H1 (cell line): ENCODE measurements around the gene MSI2. TPM values are rescaled to one million over a fixed set of nuclear protein-coding genes. Genes with fewer than 3 reads are reported as not detected.

ENCODE experiments used
- CTCF ChIA-PET: fragments of 300-600 bp; sonication (Branson Sonifier 250); formaldehyde crosslinking; loops from one replicate; lab custom pipeline; 2021; ENCODE audit not compliant: partially characterized antibody; lab: Charles Lee
- POLR2A ChIA-PET: fragments of 300-600 bp; sonication (Branson Sonifier 250); formaldehyde crosslinking; loops from one replicate; lab custom pipeline; 2021; ENCODE audit warnings: inconsistent platforms; ENCODE audit not compliant: partially characterized antibody; lab: Charles Lee
- DNase-seq, 2 experiments: peaks; one replicate each; pipeline versions ENCODE4 v3.0.0 to v3.0.0-alpha.2; 2010 to 2022; ENCODE audit warnings: low spot score in 2 of 2, low read depth in 1 of 2, mixed read lengths in 1 of 2
- FAIRE-seq: peaks from 2 replicates; lab custom pipeline; 2011; peaks lifted over from hg19 to GRCh38; lab: Jason Lieb, UNC
- H2AFZ ChIP-seq: 2 replicates; pipeline ENCODE4 v1.8.1; 2012; ENCODE audit warnings: low read length, inconsistent platforms
- H2AK5ac ChIP-seq: 2 replicates; pipeline ENCODE4 v1.6.1; 2013; ENCODE audit warnings: low read depth, low read length
- H2BK120ac ChIP-seq: replicated peaks from 2 replicates; pipeline ENCODE3; 2013; ENCODE audit warnings: low read depth, low read length, inconsistent platforms
- H2BK12ac ChIP-seq: 2 replicates; pipeline ENCODE4 v1.6.1; 2013; ENCODE audit warnings: low read depth, low read length
- H2BK15ac ChIP-seq: 2 replicates; pipeline ENCODE4 v1.6.1; 2013; ENCODE audit warnings: low read length
- H2BK20ac ChIP-seq: 2 replicates; pipeline ENCODE4 v1.6.1; 2013; ENCODE audit warnings: low read length
- H2BK5ac ChIP-seq: 2 replicates; pipeline ENCODE4 v1.6.1; 2013; ENCODE audit warnings: low read depth, low read length
- H3K14ac ChIP-seq: 2 replicates; pipeline ENCODE4 v1.6.1; 2013; ENCODE audit warnings: inconsistent platforms; ENCODE audit not compliant: insufficient read length
- H3K18ac ChIP-seq: 2 replicates; pipeline ENCODE4 v1.6.1; 2013; ENCODE audit warnings: low read length; ENCODE audit errors: extremely low read depth
- H3K23ac ChIP-seq: 2 replicates; pipeline ENCODE4 v1.6.1; 2013; ENCODE audit warnings: inconsistent platforms; ENCODE audit not compliant: insufficient read length
- H3K23me2 ChIP-seq: 2 replicates; pipeline ENCODE4 v1.6.1; 2013; ENCODE audit warnings: low read depth, low read length
- H3K27ac ChIP-seq: 2 replicates; pipeline ENCODE4 v1.6.1; 2011; ENCODE audit warnings: low read depth, low read length, inconsistent platforms
- H3K27me3 ChIP-seq, 4 experiments: replicated peaks in 1 of 4; 1 replicate in 1 of 4; 2 replicates in 3 of 4; pipeline versions ENCODE4 v1.6.1 to v1.8.1; 2011 to 2013; ENCODE audit warnings: low read length in 3 of 4, mild to moderate bottlenecking in 3 of 4, inconsistent platforms in 2 of 4, mixed read lengths in 2 of 4, moderate library complexity in 1 of 4; ENCODE audit not compliant: control insufficient read depth in 3 of 4, insufficient read depth in 3 of 4; ENCODE audit errors: extremely low read depth in 1 of 4
- H3K36me3 ChIP-seq, 4 experiments: 2 replicates each; pipeline versions ENCODE4 v1.6.1 to v1.8.1; 2011 to 2013; ENCODE audit warnings: mild to moderate bottlenecking in 4 of 4, low read length in 3 of 4, moderate library complexity in 2 of 4, control low read depth in 1 of 4, inconsistent platforms in 1 of 4; ENCODE audit not compliant: insufficient read depth in 4 of 4, control insufficient read depth in 2 of 4
- H3K4ac ChIP-seq: replicated peaks from 2 replicates; pipeline ENCODE3; 2013; ENCODE audit warnings: low read length, low read depth, mixed read lengths, inconsistent platforms; ENCODE audit not compliant: insufficient read length
- H3K4me1 ChIP-seq, 4 experiments: replicated peaks in 1 of 4; 1 replicate in 1 of 4; 2 replicates in 3 of 4; pipeline versions ENCODE4 v1.6.1 to v1.8.1; 2011 to 2013; ENCODE audit warnings: low read length in 3 of 4, inconsistent platforms in 2 of 4, mixed read lengths in 1 of 4; ENCODE audit not compliant: insufficient read depth in 4 of 4, control insufficient read depth in 3 of 4
- H3K4me2 ChIP-seq, 2 experiments: 2 replicates each; pipeline versions ENCODE4 v1.6.1 to v1.8.1; 2011 to 2013; ENCODE audit warnings: low read depth in 2 of 2, low read length in 2 of 2, control low read depth in 1 of 2, inconsistent platforms in 1 of 2, mild to moderate bottlenecking in 1 of 2; ENCODE audit not compliant: insufficient read depth in 1 of 2
- H3K4me3 ChIP-seq, 4 experiments: fragments of 200-600, 300-600 bp in 1 of 4; sonication (generic), shearing (Covaris generic), sonication (Bioruptor Twin) in 1 of 4; 2 replicates each; pipeline versions ENCODE4 v1.5.1 to v1.8.1; 2011 to 2016; ENCODE audit warnings: low read length in 4 of 4, low read depth in 3 of 4, control low read depth in 2 of 4, inconsistent platforms in 2 of 4, mild to moderate bottlenecking in 2 of 4, mixed read lengths in 1 of 4, moderate library complexity in 1 of 4; ENCODE audit not compliant: insufficient read depth in 2 of 4; ENCODE audit errors: extremely low read depth in 1 of 4
- H3K56ac ChIP-seq: replicated peaks from 2 replicates; pipeline ENCODE3; 2013; ENCODE audit warnings: low read depth, mild to moderate bottlenecking, mixed read lengths, low read length, inconsistent platforms; ENCODE audit not compliant: insufficient read length
- H3K79me1 ChIP-seq: 2 replicates; pipeline ENCODE4 v1.6.1; 2013; ENCODE audit warnings: low read depth, low read length, control low read depth
- H3K79me2 ChIP-seq, 2 experiments: 2 replicates each; pipeline versions ENCODE4 v1.6.1 to v1.8.1; 2012 to 2013; ENCODE audit warnings: low read length in 2 of 2, mild to moderate bottlenecking in 2 of 2, inconsistent platforms in 1 of 2; ENCODE audit not compliant: insufficient read depth in 2 of 2, control insufficient read depth in 1 of 2
- H3K9ac ChIP-seq, 4 experiments: replicated peaks in 1 of 4; 1 replicate in 1 of 4; 2 replicates in 3 of 4; pipeline versions ENCODE4 v1.6.1 to v1.8.1; 2011 to 2013; ENCODE audit warnings: low read depth in 3 of 4, low read length in 3 of 4, control low read depth in 2 of 4, mild to moderate bottlenecking in 2 of 4, moderate library complexity in 2 of 4, inconsistent platforms in 1 of 4; ENCODE audit errors: extremely low read depth in 1 of 4
- H3K9me3 ChIP-seq, 2 experiments: 2 replicates each; pipeline versions ENCODE4 v1.6.1 to v1.8.1; 2012 to 2013; ENCODE audit warnings: mild to moderate bottlenecking in 2 of 2, moderate library complexity in 2 of 2, control low read depth in 1 of 2, inconsistent platforms in 1 of 2, low read depth in 1 of 2, low read length in 1 of 2, mixed read lengths in 1 of 2; ENCODE audit not compliant: insufficient read depth in 2 of 2
- H4K20me1 ChIP-seq, 2 experiments: replicated peaks in 1 of 2; 2 replicates each; pipeline versions ENCODE3 to v1.8.1; 2011 to 2013; ENCODE audit warnings: inconsistent platforms in 2 of 2, low read length in 2 of 2, mild to moderate bottlenecking in 1 of 2; ENCODE audit not compliant: insufficient read depth in 2 of 2, control insufficient read depth in 1 of 2
- H4K5ac ChIP-seq: 2 replicates; pipeline ENCODE4 v1.6.1; 2013; ENCODE audit warnings: low read length, low read depth, mixed read lengths, inconsistent platforms; ENCODE audit not compliant: insufficient read length
- H4K8ac ChIP-seq: 2 replicates; pipeline ENCODE4 v1.8.0; 2013; ENCODE audit warnings: mild to moderate bottlenecking, moderate library complexity, low read length, inconsistent platforms; ENCODE audit not compliant: insufficient read depth; ENCODE audit errors: extremely low read depth
- H4K91ac ChIP-seq: replicated peaks from 2 replicates; pipeline ENCODE3; 2013; ENCODE audit warnings: low read length, mixed read lengths, inconsistent platforms; ENCODE audit not compliant: insufficient read length
- BACH1 ChIP-seq: IDR thresholded peaks from 2 replicates; pipeline ENCODE4 v1.6.1; 2012; ENCODE audit warnings: low read length, improper control_type of control experiment
- BCL11A ChIP-seq, 2 experiments: IDR thresholded peaks; one replicate each; pipeline ENCODE4 v1.6.1; 2011; ENCODE audit warnings: low read depth in 2 of 2, low read length in 2 of 2, mild to moderate bottlenecking in 2 of 2
- BRCA1 ChIP-seq: IDR thresholded peaks from 2 replicates; pipeline ENCODE4 v1.6.1; 2012; ENCODE audit warnings: low read depth, low read length, improper control_type of control experiment
- CHD1 ChIP-seq: IDR thresholded peaks from 2 replicates; pipeline ENCODE4 v1.6.1; 2012; ENCODE audit warnings: low read depth, low read length, improper control_type of control experiment
- HDAC2 ChIP-seq, 2 experiments: fragments of 300-600 bp in 1 of 2; sonication (generic) in 1 of 2; IDR thresholded peaks; 2 replicates each; pipeline ENCODE4 v1.6.1; 2011 to 2012; ENCODE audit warnings: low read depth in 2 of 2, low read length in 2 of 2, mild to moderate bottlenecking in 2 of 2, moderate library complexity in 2 of 2, borderline replicate concordance in 1 of 2, inconsistent platforms in 1 of 2
- JUN ChIP-seq: IDR thresholded peaks from 2 replicates; pipeline ENCODE4 v1.6.1; 2011; ENCODE audit warnings: low read depth, mild to moderate bottlenecking, improper control_type of control experiment, low read length
- NANOG ChIP-seq: IDR thresholded peaks from 2 replicates; pipeline ENCODE4 v1.6.1; 2011; ENCODE audit warnings: low read length, low read depth, mild to moderate bottlenecking, inconsistent platforms; ENCODE audit not compliant: insufficient read depth, poor library complexity, severe bottlenecking
- ZNF274 ChIP-seq: IDR thresholded peaks from 2 replicates; pipeline ENCODE4 v1.7.0; 2012; ENCODE audit warnings: low read length, borderline replicate concordance; ENCODE audit errors: extremely low read depth
- WGBS, 2 experiments: shearing (Covaris generic) in 1 of 2; methylation state at CpG; one replicate each; pipeline versions ENCODE4 v1.1.6 to v1.1.7; 2013 to 2015; ENCODE audit warnings: low lambda C conversion rate in 2 of 2, mixed read lengths in 2 of 2, inconsistent platforms in 1 of 2, low coverage in 1 of 2, missing lambda C conversion rate in 1 of 2; ENCODE audit not compliant: insufficient replicate concordance in 2 of 2, insufficient coverage in 1 of 2, insufficient read length in 1 of 2; ENCODE audit errors: extremely low coverage in 1 of 2, missing lambda C conversion rate in 1 of 2; 5-methylcytosine and 5-hydroxymethylcytosine counted together
- polyA plus RNA-seq, 7 experiments: library from polyadenylated mRNA; depleted of rRNA in 3 of 7; stranded (reverse) in 5 of 7; unstranded in 2 of 7; fragments of >200 nt in 5 of 7; fragments of 200-250 nt in 2 of 7; gene quantifications; 1 replicate in 5 of 7; 2 replicates in 1 of 7; 4 replicates in 1 of 7; pipeline versions ENCODE4 v1.2.1 to v1.2.3, GENCODE V29; 2011 to 2013; ENCODE audit warnings: missing spikeins in 2 of 7, mixed read lengths in 2 of 7
- total RNA-seq: library from RNA; stranded (reverse); fragmentation: NEBNext Ultra II Directional; extraction: Animal tissue kit (Norgen Biotek cat#: 25700); gene quantifications from 2 replicates; pipeline ENCODE4 v1.2.1, GENCODE V29; 2021
- TF ChIP-seq, protein P1 (sequence below), 3 experiments: IDR thresholded peaks; 1 replicate in 2 of 3; 2 replicates in 1 of 3; pipeline versions ENCODE4 v1.5.1 to v1.6.1; 2011; ENCODE audit warnings: low read length in 3 of 3, mild to moderate bottlenecking in 3 of 3, inconsistent platforms in 2 of 3, low read depth in 1 of 3, moderate library complexity in 1 of 3; ENCODE audit not compliant: insufficient read depth in 1 of 3; ENCODE audit errors: control extremely low read depth in 1 of 3
- TF ChIP-seq, protein P2 (sequence below): IDR thresholded peaks from 2 replicates; pipeline ENCODE4 v1.6.1; 2012; ENCODE audit warnings: inconsistent platforms

MSI2 gene
- total and polyA plus RNA-seq, 2 of the 8 experiments (the other 6 are each of a cell fraction or from before 2014, with no cell fraction given) = 36.7 to 80.6 TPM

- peaks cover 0 to 4% of the 10 kb centered on the region in 2 experiments for H4K20me1 ChIP-seq
- H3K56ac ChIP-seq = no peak overlapping the region
- H3K4ac ChIP-seq = no peak overlapping the region
- no peak overlapping the region for H3K23ac ChIP-seq
- no peaks in the 10 kb centered on the region for H3K9me3 ChIP-seq
- FAIRE-seq (no peak), DNase-seq (no peak)
- no peak overlapping the region for H2AFZ ChIP-seq
- no peak overlapping the region for H3K9ac ChIP-seq
- CTCF ChIA-PET = interaction anchor here (1.1 to 3.0 kb wide), 9 partner anchors 10 to 331 kb away, joined by 3 to 16 read pairs (median 4); no protein-coding TSS in a partner anchor
- no peaks in the 10 kb centered on the region for H3K23me2 ChIP-seq
- H2BK20ac ChIP-seq = no peak overlapping the region
- no peaks in the 10 kb centered on the region for H3K36me3 ChIP-seq
- H3K79me1 ChIP-seq = no peaks in the 10 kb centered on the region
- H2BK5ac ChIP-seq = no peak overlapping the region
- no peak overlapping the region for H3K27ac ChIP-seq
- H2BK120ac ChIP-seq = no peak overlapping the region
- H4K5ac ChIP-seq = no peak overlapping the region
- no peak overlapping the region for H2BK15ac ChIP-seq
- no peak overlapping the region for H3K4me2 ChIP-seq
- H3K27me3 ChIP-seq = no peaks in the 10 kb centered on the region
- H3K14ac ChIP-seq = no peak overlapping the region
- 94% methylated on average over 4 of the region's 4 CpGs; no CpG with 5 or more reads in 1 of the 2 experiments for WGBS, 2 experiments
- H2BK12ac ChIP-seq = no peak overlapping the region
- H3K79me2 ChIP-seq = no peaks in the 10 kb centered on the region
- no peak overlapping the region for H3K18ac ChIP-seq
- H3K4me3 ChIP-seq = no peak overlapping the region
- H2AK5ac ChIP-seq = no peak overlapping the region
- peaks cover 2 to 16% (median 5%) of the 10 kb centered on the region in 4 experiments for H3K4me1 ChIP-seq
- POLR2A ChIA-PET = interaction anchor here (0.6 kb wide), 1 partner anchor 285 kb away, joined by 3 read pairs; no protein-coding TSS in a partner anchor
- no peak overlapping the region for H4K91ac ChIP-seq
- H4K8ac ChIP-seq = no peak overlapping the region
- TF ChIP-seq ZNF274 (no peak), HDAC2 (IDR thresholded peaks at IDR 0.05; ENCODE audit: borderline replicate concordance in 1 of 2, low read depth in 2 of 2, low read length in 2 of 2) (no peak), BRCA1 (no peak), NANOG (no peak), BACH1 (no peak), CHD1 (no peak), BCL11A (IDR thresholded peaks at IDR 0.05; ENCODE audit: low read depth in 2 of 2, low read length in 2 of 2) (no peak), JUN (no peak)
- TF ChIP-seq, protein P1, sequence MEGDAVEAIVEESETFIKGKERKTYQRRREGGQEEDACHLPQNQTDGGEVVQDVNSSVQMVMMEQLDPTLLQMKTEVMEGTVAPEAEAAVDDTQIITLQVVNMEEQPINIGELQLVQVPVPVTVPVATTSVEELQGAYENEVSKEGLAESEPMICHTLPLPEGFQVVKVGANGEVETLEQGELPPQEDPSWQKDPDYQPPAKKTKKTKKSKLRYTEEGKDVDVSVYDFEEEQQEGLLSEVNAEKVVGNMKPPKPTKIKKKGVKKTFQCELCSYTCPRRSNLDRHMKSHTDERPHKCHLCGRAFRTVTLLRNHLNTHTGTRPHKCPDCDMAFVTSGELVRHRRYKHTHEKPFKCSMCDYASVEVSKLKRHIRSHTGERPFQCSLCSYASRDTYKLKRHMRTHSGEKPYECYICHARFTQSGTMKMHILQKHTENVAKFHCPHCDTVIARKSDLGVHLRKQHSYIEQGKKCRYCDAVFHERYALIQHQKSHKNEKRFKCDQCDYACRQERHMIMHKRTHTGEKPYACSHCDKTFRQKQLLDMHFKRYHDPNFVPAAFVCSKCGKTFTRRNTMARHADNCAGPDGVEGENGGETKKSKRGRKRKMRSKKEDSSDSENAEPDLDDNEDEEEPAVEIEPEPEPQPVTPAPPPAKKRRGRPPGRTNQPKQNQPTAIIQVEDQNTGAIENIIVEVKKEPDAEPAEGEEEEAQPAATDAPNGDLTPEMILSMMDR (IDR thresholded peaks at IDR 0.05; ENCODE audit: control extremely low read depth in 1 of 3, insufficient read depth in 1 of 3, low read depth in 1 of 3, low read length in 3 of 3) = no peak
- TF ChIP-seq, protein P2, sequence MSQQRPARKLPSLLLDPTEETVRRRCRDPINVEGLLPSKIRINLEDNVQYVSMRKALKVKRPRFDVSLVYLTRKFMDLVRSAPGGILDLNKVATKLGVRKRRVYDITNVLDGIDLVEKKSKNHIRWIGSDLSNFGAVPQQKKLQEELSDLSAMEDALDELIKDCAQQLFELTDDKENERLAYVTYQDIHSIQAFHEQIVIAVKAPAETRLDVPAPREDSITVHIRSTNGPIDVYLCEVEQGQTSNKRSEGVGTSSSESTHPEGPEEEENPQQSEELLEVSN = no peak
Observed at GRCh38 chr17:57574040-57574513, 317.8 kb downstream of the MSI2 start.
